ENCODE measurements around the gene FCHO2. TPM values are rescaled to one million over a fixed set of nuclear protein-coding genes. Genes with fewer than 3 reads are reported as not detected.

The FCHO2 gene
- total and polyA plus RNA-seq, 2 of the 8 experiments (the other 6 are each of a cell fraction or from before 2014, with no cell fraction given): 4.3 to 15.7 TPM

DNA sequence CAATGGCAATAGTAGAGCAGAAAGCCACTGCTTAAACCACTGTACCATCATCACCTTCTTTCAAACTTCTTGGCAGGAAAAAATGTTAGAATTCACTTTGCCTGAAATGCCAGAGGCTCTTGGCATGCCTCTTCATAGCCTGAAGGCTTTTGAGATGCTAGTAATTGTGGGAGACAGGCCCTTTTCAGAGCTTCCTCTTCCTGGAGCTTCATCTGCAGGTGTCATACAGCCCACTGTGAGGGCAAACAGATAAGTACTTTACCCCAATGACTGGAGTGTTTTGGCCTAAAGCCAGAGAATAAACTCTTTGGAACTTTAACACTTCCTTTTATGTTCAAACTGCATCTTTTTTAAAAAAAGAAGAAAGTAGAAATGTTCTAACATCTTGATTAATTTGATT lies 83.2 kb downstream of the FCHO2 start:
- Histone ChIP-seq H3K4me1 (replicated peaks in 1 of 4; ENCODE audit: control insufficient read depth in 3 of 4, insufficient read depth in 4 of 4, low read length in 3 of 4) (peaks cover 0 to 3% (median 0%) of the 10 kb centered on the region in 4 experiments; a peak in 2 of 7 replicates), H4K91ac (replicated peaks; ENCODE audit: insufficient read length, low read length) (no peak overlapping the region), H3K4me2 (ENCODE audit: insufficient read depth in 1 of 2, low read depth in 2 of 2, low read length in 2 of 2) (peak overlapping the region in 1 of 2 experiments; percentile 1; a peak in 1 of 4 replicates), H4K8ac (ENCODE audit: extremely low read depth, insufficient read depth, low read length) (no peak overlapping the region), H3K79me1 (ENCODE audit: low read depth, low read length) (no peaks in the 10 kb centered on the region), H3K56ac (replicated peaks; ENCODE audit: insufficient read length, low read depth, low read length) (no peak overlapping the region), H3K27me3 (replicated peaks in 1 of 4; ENCODE audit: control insufficient read depth in 3 of 4, extremely low read depth in 1 of 4, insufficient read depth in 3 of 4, low read length in 3 of 4) (no peaks in the 10 kb centered on the region), H3K4ac (replicated peaks; ENCODE audit: insufficient read length, low read depth, low read length) (no peak overlapping the region), H3K9me3 (ENCODE audit: insufficient read depth in 2 of 2, low read depth in 1 of 2, low read length in 1 of 2) (no peaks in the 10 kb centered on the region), H2BK15ac (ENCODE audit: low read length) (no peak overlapping the region), H2BK20ac (ENCODE audit: low read length) (no peak overlapping the region), H4K20me1 (replicated peaks in 1 of 2; ENCODE audit: control insufficient read depth in 1 of 2, insufficient read depth in 2 of 2, low read length in 2 of 2) (no peaks in the 10 kb centered on the region), H2BK120ac (replicated peaks; ENCODE audit: low read depth, low read length) (no peak overlapping the region), H3K4me3 (ENCODE audit: extremely low read depth in 1 of 4, insufficient read depth in 2 of 4, low read depth in 3 of 4, low read length in 4 of 4) (no peak overlapping the region; a peak in 1 of 8 replicates), H3K23ac (ENCODE audit: insufficient read length) (no peak overlapping the region), H3K9ac (replicated peaks in 1 of 4; ENCODE audit: extremely low read depth in 1 of 4, low read depth in 3 of 4, low read length in 3 of 4) (no peak overlapping the region), H2AK5ac (ENCODE audit: low read depth, low read length) (no peak overlapping the region), H3K18ac (ENCODE audit: extremely low read depth, low read length) (no peak overlapping the region), H3K14ac (ENCODE audit: insufficient read length) (no peak overlapping the region), H3K36me3 (ENCODE audit: control insufficient read depth in 2 of 4, insufficient read depth in 4 of 4, low read length in 3 of 4) (no peaks in the 10 kb centered on the region), H3K27ac (ENCODE audit: low read depth, low read length) (no peak overlapping the region), H2BK5ac (ENCODE audit: low read depth, low read length) (no peak overlapping the region), H4K5ac (ENCODE audit: insufficient read length, low read depth, low read length) (no peak overlapping the region), H2BK12ac (ENCODE audit: low read depth, low read length) (no peak overlapping the region), H3K23me2 (ENCODE audit: low read depth, low read length) (no peaks in the 10 kb centered on the region), H2AFZ (ENCODE audit: low read length) (no peak overlapping the region), H3K79me2 (ENCODE audit: control insufficient read depth in 1 of 2, insufficient read depth in 2 of 2, low read length in 2 of 2) (no peaks in the 10 kb centered on the region)
- DNase-seq (ENCODE audit: low read depth in 1 of 2, low spot score in 2 of 2): no peak
- FAIRE-seq: peak; percentile 72
- CTCF ChIA-PET (ENCODE audit: partially characterized antibody): no interaction called here
- POLR2A ChIA-PET (ENCODE audit: partially characterized antibody): interaction anchor here (0.9 to 1.4 kb wide), 2 partner anchors 9 to 84 kb away, joined by 3 read pairs; no protein-coding TSS in a partner anchor
- TF ChIP-seq RXRA (IDR thresholded peaks at IDR 0.05; ENCODE audit: insufficient read depth, low read depth, low read length) (no peak), NANOG (IDR thresholded peaks at IDR 0.05; ENCODE audit: insufficient read depth, low read depth, low read length, poor library complexity, severe bottlenecking) (peak; percentile 49), SP1 (IDR thresholded peaks at IDR 0.05; ENCODE audit: low read depth, low read length) (no peak), CREB1 (IDR thresholded peaks at IDR 0.05) (no peak), KDM4A (IDR thresholded peaks at IDR 0.05; ENCODE audit: low read depth, low read length, severe bottlenecking) (no peak), EGR1 (IDR thresholded peaks at IDR 0.05; ENCODE audit: borderline replicate concordance, low read depth, low read length) (no peak), TCF12 (IDR thresholded peaks at IDR 0.05; ENCODE audit: low read depth, low read length) (0 out of 2 replicates have a peak, but pooled peaks have one; percentile 44), CBX5 (IDR thresholded peaks at IDR 0.05; ENCODE audit: low read depth, low read length) (no peak), EP300 (IDR thresholded peaks at IDR 0.05; ENCODE audit: borderline replicate concordance in 1 of 2, low read depth in 2 of 2, low read length in 2 of 2) (no peak), SIRT6 (IDR thresholded peaks at IDR 0.05; ENCODE audit: low read length) (no peak), MAFK (IDR thresholded peaks at IDR 0.05; ENCODE audit: low read depth, low read length) (no peak)
- TF ChIP-seq, protein P1, sequence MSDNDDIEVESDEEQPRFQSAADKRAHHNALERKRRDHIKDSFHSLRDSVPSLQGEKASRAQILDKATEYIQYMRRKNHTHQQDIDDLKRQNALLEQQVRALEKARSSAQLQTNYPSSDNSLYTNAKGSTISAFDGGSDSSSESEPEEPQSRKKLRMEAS (IDR thresholded peaks at IDR 0.05): no peak
- TF ChIP-seq, protein P2, sequence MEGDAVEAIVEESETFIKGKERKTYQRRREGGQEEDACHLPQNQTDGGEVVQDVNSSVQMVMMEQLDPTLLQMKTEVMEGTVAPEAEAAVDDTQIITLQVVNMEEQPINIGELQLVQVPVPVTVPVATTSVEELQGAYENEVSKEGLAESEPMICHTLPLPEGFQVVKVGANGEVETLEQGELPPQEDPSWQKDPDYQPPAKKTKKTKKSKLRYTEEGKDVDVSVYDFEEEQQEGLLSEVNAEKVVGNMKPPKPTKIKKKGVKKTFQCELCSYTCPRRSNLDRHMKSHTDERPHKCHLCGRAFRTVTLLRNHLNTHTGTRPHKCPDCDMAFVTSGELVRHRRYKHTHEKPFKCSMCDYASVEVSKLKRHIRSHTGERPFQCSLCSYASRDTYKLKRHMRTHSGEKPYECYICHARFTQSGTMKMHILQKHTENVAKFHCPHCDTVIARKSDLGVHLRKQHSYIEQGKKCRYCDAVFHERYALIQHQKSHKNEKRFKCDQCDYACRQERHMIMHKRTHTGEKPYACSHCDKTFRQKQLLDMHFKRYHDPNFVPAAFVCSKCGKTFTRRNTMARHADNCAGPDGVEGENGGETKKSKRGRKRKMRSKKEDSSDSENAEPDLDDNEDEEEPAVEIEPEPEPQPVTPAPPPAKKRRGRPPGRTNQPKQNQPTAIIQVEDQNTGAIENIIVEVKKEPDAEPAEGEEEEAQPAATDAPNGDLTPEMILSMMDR (IDR thresholded peaks at IDR 0.05; ENCODE audit: control extremely low read depth in 1 of 3, insufficient read depth in 1 of 3, low read depth in 1 of 3, low read length in 3 of 3): no peak
